SK-N-SH treated with all-trans-retinoic acid at 6 μM for 48 hours (cell line): ENCODE measurements around the gene HBG2.

Source experiments
- ATAC-seq: fragments of 200-7000 bp; cut with Tn5 transposase; 3 replicates; pipeline ENCODE4 v1.9.1; 2020; ENCODE audit warnings: mild to moderate bottlenecking, moderate library complexity
- ARNTL ChIP-seq: fragments of 450-650 bp; formaldehyde crosslinking; IDR thresholded peaks from 2 replicates; pipeline ENCODE4 v1.5.0; 2020; ENCODE audit warnings: low read depth, mild to moderate bottlenecking, moderate library complexity, borderline replicate concordance
- BACH2 ChIP-seq: fragments of 250-450 bp; sonication (Bioruptor Pico); IDR thresholded peaks from 2 replicates; pipeline ENCODE4 v1.9.0; 2021; ENCODE audit warnings: mild to moderate bottlenecking, borderline replicate concordance
- ESRRG ChIP-seq: fragments of 250-450 bp; sonication (Bioruptor Pico); IDR thresholded peaks from 2 replicates; pipeline ENCODE4 v1.6.1; 2021; ENCODE audit warnings: mild to moderate bottlenecking
- ISL1 ChIP-seq: fragments of 250-450 bp; sonication (Bioruptor Pico); IDR thresholded peaks from 2 replicates; pipeline ENCODE4 v2.1.2; 2022; ENCODE audit warnings: mild to moderate bottlenecking, moderate library complexity
- OSR1 ChIP-seq: fragments of 250-450 bp; sonication (Bioruptor Pico); IDR thresholded peaks from 2 replicates; pipeline ENCODE4 v1.8.0; 2022; ENCODE audit warnings: moderate library complexity, mild to moderate bottlenecking, inconsistent platforms
- PPARA ChIP-seq: fragments of 250-450 bp; sonication (Bioruptor Pico); IDR thresholded peaks from 2 replicates; pipeline ENCODE4 v1.5.0; 2020; ENCODE audit warnings: mild to moderate bottlenecking, borderline replicate concordance
- RARB ChIP-seq: fragments of 250-450 bp; sonication (Bioruptor Pico); IDR thresholded peaks from 2 replicates; pipeline ENCODE4 v1.8.0; 2021; ENCODE audit warnings: mild to moderate bottlenecking, moderate library complexity
- SNAI2 ChIP-seq: fragments of 250-450 bp; sonication (Bioruptor Pico); IDR thresholded peaks from 2 replicates; pipeline ENCODE4 v1.5.0; 2020; ENCODE audit warnings: mild to moderate bottlenecking, moderate library complexity
- TCF4 ChIP-seq: fragments of 250-450 bp; sonication (Bioruptor Pico); IDR thresholded peaks from 2 replicates; pipeline ENCODE4 v1.8.0; 2021; ENCODE audit warnings: mild to moderate bottlenecking, moderate library complexity, borderline replicate concordance
- TOX ChIP-seq: fragments of 250-450 bp; sonication (Bioruptor Pico); IDR thresholded peaks from 2 replicates; pipeline ENCODE4 v1.8.0; 2021; ENCODE audit warnings: mild to moderate bottlenecking, moderate library complexity, borderline replicate concordance
- ZC3H10 ChIP-seq: fragments of 250-450 bp; sonication (Bioruptor Pico); IDR thresholded peaks from 2 replicates; pipeline ENCODE4 v1.5.1; 2021; ENCODE audit warnings: mild to moderate bottlenecking, moderate library complexity
- ZFP3 ChIP-seq: fragments of 250-450 bp; sonication (Bioruptor Pico); IDR thresholded peaks from 2 replicates; pipeline ENCODE4 v1.5.0; 2020; ENCODE audit warnings: mild to moderate bottlenecking, moderate library complexity
- ZFP30 ChIP-seq: fragments of 450-650 bp; formaldehyde crosslinking; IDR thresholded peaks from 2 replicates; pipeline ENCODE4 v1.5.0; 2022; ENCODE audit warnings: mild to moderate bottlenecking, moderate library complexity
- ZNF565 ChIP-seq: fragments of 450-650 bp; formaldehyde crosslinking; conservative IDR thresholded peaks from 2 replicates; pipeline ENCODE4 v1.5.0; 2020; ENCODE audit warnings: low read depth, mild to moderate bottlenecking, moderate library complexity
- ZNF70 ChIP-seq: fragments of 450-650 bp; formaldehyde crosslinking; IDR thresholded peaks from 2 replicates; pipeline ENCODE4 v1.5.0; 2020; ENCODE audit warnings: mild to moderate bottlenecking, moderate library complexity
- ZNF8 ChIP-seq: fragments of 450-650 bp; formaldehyde crosslinking; IDR thresholded peaks from 2 replicates; pipeline ENCODE4 v1.5.0; 2020; ENCODE audit warnings: mild to moderate bottlenecking, moderate library complexity
- TF ChIP-seq, protein P1 (sequence below): fragments of 250-450 bp; sonication (Bioruptor Pico); IDR thresholded peaks from 2 replicates; pipeline ENCODE4 v1.5.1; 2021; ENCODE audit warnings: mild to moderate bottlenecking, moderate library complexity
- TF ChIP-seq, protein P2 (sequence below): fragments of 250-450 bp; sonication (Bioruptor Pico); IDR thresholded peaks from 2 replicates; pipeline ENCODE4 v1.8.0; 2020; ENCODE audit warnings: mild to moderate bottlenecking, moderate library complexity, borderline replicate concordance
- TF ChIP-seq, protein P3 (sequence below): fragments of 250-450 bp; sonication (Bioruptor Pico); IDR thresholded peaks from 2 replicates; pipeline ENCODE4 v1.5.0; 2020; ENCODE audit warnings: mild to moderate bottlenecking, moderate library complexity
- TF ChIP-seq, protein P4 (sequence below): fragments of 250-450 bp; sonication (Bioruptor Pico); IDR thresholded peaks from 2 replicates; pipeline ENCODE4 v1.5.1; 2020; ENCODE audit warnings: low read depth, mild to moderate bottlenecking, moderate library complexity
- TF ChIP-seq, protein P5 (sequence below): fragments of 250-450 bp; sonication (Bioruptor Pico); IDR thresholded peaks from 2 replicates; pipeline ENCODE4 v1.8.0; 2021; ENCODE audit warnings: low read depth, mild to moderate bottlenecking, moderate library complexity, borderline replicate concordance

Gene HBG2

DNA sequence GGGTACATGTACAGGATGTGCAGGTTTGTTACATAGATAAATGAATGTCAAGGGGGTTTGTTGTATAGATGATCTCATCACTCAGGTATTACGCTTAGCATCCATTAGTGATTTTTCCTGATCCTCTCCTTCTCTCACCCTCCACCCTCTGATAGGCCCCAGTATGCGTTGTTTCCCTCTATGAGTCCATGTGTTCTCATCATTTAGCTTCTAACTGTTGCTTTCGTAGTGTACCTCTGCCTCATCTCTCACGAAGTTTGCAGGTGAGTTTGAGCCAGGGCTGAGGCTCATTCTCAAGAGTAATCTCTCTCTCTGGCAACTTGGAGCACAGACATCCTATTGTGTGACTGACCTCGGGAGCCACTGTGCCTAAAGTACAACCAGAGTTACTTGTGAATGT, 19.8 kb upstream of the HBG2 start:
- ATAC-seq, result no peak
- TF ChIP-seq ISL1, result no peak
- no peak for TF ChIP-seq SNAI2 (CRISPR knock-in tag)
- TF ChIP-seq PPARA (CRISPR knock-in tag), result no peak
- TF ChIP-seq ZNF8, result no peak
- TF ChIP-seq, protein P1, sequence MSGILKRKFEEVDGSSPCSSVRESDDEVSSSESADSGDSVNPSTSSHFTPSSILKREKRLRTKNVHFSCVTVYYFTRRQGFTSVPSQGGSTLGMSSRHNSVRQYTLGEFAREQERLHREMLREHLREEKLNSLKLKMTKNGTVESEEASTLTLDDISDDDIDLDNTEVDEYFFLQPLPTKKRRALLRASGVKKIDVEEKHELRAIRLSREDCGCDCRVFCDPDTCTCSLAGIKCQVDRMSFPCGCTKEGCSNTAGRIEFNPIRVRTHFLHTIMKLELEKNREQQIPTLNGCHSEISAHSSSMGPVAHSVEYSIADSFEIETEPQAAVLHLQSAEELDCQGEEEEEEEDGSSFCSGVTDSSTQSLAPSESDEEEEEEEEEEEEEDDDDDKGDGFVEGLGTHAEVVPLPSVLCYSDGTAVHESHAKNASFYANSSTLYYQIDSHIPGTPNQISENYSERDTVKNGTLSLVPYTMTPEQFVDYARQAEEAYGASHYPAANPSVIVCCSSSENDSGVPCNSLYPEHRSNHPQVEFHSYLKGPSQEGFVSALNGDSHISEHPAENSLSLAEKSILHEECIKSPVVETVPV, result no peak
- TF ChIP-seq ZC3H10 (CRISPR knock-in tag), result no peak
- no peak for TF ChIP-seq ZFP3 (CRISPR knock-in tag)

DNA sequence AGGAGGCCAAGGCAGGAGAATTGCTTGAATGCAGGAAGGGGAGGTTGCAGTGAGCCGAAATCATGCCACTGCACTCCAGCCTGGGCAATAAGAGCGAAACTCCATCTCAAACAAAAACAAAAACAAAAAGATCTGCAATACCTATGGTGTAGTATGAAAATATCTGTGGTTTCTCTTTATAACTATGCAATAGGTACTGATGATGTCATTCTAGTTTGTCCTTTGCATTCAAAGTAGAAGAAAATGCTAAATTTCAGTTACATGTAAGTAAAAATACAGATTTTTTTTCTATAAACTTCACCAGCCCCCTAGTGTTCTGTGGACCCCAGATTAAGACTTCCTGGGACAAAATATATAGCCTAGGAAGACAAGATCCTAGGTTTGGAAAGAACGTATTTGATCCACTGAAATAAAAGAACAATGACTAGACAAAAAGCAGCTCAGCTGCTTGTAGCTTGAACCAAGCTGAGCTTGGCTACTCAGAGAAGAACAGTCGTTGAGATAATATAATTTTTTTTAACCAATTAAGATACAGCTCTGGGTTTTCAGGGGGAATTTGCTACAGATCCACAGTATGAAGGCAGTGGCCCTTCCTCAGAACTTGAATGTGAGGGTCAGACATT, 17.9 kb upstream of the HBG2 start:
- no peak for ATAC-seq
- TF ChIP-seq, protein P2, sequence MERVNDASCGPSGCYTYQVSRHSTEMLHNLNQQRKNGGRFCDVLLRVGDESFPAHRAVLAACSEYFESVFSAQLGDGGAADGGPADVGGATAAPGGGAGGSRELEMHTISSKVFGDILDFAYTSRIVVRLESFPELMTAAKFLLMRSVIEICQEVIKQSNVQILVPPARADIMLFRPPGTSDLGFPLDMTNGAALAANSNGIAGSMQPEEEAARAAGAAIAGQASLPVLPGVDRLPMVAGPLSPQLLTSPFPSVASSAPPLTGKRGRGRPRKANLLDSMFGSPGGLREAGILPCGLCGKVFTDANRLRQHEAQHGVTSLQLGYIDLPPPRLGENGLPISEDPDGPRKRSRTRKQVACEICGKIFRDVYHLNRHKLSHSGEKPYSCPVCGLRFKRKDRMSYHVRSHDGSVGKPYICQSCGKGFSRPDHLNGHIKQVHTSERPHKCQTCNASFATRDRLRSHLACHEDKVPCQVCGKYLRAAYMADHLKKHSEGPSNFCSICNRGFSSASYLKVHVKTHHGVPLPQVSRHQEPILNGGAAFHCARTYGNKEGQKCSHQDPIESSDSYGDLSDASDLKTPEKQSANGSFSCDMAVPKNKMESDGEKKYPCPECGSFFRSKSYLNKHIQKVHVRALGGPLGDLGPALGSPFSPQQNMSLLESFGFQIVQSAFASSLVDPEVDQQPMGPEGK, result no peak
- no peak for TF ChIP-seq PPARA (CRISPR knock-in tag)
- TF ChIP-seq TCF4 (CRISPR knock-in tag), result no peak
- TF ChIP-seq RARB (CRISPR knock-in tag), result no peak
- no peak for TF ChIP-seq SNAI2 (CRISPR knock-in tag)
- TF ChIP-seq ZFP3 (CRISPR knock-in tag), result no peak
- TF ChIP-seq BACH2 (CRISPR knock-in tag), result no peak
- no peak for TF ChIP-seq ZNF565 (CRISPR knock-in tag)
- TF ChIP-seq, protein P3, sequence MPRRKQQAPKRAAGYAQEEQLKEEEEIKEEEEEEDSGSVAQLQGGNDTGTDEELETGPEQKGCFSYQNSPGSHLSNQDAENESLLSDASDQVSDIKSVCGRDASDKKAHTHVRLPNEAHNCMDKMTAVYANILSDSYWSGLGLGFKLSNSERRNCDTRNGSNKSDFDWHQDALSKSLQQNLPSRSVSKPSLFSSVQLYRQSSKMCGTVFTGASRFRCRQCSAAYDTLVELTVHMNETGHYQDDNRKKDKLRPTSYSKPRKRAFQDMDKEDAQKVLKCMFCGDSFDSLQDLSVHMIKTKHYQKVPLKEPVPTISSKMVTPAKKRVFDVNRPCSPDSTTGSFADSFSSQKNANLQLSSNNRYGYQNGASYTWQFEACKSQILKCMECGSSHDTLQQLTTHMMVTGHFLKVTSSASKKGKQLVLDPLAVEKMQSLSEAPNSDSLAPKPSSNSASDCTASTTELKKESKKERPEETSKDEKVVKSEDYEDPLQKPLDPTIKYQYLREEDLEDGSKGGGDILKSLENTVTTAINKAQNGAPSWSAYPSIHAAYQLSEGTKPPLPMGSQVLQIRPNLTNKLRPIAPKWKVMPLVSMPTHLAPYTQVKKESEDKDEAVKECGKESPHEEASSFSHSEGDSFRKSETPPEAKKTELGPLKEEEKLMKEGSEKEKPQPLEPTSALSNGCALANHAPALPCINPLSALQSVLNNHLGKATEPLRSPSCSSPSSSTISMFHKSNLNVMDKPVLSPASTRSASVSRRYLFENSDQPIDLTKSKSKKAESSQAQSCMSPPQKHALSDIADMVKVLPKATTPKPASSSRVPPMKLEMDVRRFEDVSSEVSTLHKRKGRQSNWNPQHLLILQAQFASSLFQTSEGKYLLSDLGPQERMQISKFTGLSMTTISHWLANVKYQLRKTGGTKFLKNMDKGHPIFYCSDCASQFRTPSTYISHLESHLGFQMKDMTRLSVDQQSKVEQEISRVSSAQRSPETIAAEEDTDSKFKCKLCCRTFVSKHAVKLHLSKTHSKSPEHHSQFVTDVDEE (CRISPR knock-in tag), result no peak
- no peak for TF ChIP-seq ZC3H10 (CRISPR knock-in tag)
- no peak for TF ChIP-seq ZFP30 (CRISPR knock-in tag)
- no peak for TF ChIP-seq TOX (CRISPR knock-in tag)
- TF ChIP-seq, protein P4, sequence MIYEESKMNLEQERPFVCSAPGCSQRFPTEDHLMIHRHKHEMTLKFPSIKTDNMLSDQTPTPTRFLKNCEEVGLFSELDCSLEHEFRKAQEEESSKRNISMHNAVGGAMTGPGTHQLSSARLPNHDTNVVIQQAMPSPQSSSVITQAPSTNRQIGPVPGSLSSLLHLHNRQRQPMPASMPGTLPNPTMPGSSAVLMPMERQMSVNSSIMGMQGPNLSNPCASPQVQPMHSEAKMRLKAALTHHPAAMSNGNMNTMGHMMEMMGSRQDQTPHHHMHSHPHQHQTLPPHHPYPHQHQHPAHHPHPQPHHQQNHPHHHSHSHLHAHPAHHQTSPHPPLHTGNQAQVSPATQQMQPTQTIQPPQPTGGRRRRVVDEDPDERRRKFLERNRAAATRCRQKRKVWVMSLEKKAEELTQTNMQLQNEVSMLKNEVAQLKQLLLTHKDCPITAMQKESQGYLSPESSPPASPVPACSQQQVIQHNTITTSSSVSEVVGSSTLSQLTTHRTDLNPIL (CRISPR knock-in tag), result no peak
- TF ChIP-seq, protein P5, sequence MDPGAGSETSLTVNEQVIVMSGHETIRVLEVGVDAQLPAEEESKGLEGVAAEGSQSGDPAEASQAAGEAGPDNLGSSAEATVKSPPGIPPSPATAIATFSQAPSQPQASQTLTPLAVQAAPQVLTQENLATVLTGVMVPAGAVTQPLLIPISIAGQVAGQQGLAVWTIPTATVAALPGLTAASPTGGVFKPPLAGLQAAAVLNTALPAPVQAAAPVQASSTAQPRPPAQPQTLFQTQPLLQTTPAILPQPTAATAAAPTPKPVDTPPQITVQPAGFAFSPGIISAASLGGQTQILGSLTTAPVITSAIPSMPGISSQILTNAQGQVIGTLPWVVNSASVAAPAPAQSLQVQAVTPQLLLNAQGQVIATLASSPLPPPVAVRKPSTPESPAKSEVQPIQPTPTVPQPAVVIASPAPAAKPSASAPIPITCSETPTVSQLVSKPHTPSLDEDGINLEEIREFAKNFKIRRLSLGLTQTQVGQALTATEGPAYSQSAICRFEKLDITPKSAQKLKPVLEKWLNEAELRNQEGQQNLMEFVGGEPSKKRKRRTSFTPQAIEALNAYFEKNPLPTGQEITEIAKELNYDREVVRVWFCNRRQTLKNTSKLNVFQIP (CRISPR knock-in tag), result no peak
- TF ChIP-seq ESRRG, result no peak
- TF ChIP-seq ZNF70, result no peak

DNA sequence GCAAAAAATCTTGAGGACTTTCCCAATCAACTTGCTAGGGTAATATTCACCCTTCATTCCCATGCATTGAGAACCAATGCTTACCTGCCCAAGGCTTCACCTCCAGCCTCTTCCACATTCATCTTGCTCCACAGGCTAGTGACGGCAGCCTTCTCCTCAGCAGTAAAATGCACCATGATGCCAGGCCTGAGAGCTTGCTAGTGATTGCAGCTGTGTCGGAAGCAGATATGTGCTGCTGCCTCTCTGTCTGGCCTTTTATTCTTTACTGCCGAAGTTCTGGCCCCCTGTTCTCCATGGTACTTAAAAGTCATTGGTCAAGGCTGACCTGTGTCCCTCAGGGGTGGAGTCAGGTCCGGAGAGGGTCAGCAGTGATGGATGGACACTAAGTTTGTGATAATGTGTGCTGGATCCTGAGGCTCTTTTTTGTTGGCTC, 15.2 kb upstream of the HBG2 start, which contains the start of gene HBE1:
TSS of gene HBE1 (minus strand) at position 231 of the 433 bp plus-strand sequence. CDS start at position 176, 55 bp downstream.
- ATAC-seq, result no peak
- TF ChIP-seq, protein P3 (CRISPR knock-in tag), result no peak
- TF ChIP-seq ZNF8 (no peak), RARB (CRISPR knock-in tag) (no peak), OSR1 (CRISPR knock-in tag) (no peak), TCF4 (CRISPR knock-in tag) (no peak), ZFP30 (CRISPR knock-in tag) (no peak), TOX (CRISPR knock-in tag) (no peak), ARNTL (CRISPR knock-in tag) (no peak)
- TF ChIP-seq, protein P4 (CRISPR knock-in tag), result no peak
- TF ChIP-seq, protein P1, result no peak
